NCI-H748 (cell line): Measurements from ENCODE around the gene CLIC5.

Experiments used
- DNase-seq: peaks from one replicate; lab custom pipeline; 2025; ENCODE audit not compliant: unreplicated experiment; lab: John Stamatoyannopoulos, UW

The CLIC5 gene

DNA sequence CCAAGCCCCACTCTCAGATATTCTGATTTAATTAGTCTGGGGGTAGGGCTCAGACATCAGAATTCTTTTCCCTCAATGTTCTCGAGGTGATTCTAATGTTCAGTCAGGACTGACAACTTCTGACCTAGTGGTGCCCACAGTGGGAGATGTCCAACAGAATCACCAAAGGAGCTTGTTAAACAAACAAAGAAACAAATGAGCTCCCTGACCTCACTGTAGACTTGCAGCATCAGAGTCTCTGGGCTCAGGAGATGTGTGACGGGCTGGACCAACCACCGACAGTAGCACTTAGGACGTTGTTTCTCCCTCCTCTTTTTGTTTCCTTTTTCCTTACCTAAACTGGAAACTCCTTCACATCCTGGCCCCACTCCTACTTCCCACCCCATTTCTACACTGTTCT lies 49.3 kb downstream of the CLIC5 start:
- DNase-seq = no peak

DNA sequence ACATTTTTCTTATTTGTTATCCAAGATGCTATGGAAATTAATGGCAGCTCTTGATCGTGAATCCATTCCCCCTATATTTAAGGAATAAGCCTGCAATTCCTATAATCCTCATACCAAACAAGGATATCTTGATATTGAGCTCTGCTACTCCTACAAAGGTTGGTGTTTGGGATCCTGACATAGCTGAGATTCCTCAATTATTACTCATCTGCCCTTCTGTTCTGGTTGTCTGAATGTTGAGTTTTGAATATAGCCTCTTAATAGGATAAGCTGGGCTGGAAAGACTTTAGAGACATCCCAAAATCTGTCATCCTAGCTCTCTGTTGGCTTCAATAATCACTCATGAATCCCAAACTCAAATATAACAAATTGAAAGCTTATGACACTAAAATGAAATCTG lies 49.9 kb downstream of the CLIC5 start:
- no peak for DNase-seq

DNA sequence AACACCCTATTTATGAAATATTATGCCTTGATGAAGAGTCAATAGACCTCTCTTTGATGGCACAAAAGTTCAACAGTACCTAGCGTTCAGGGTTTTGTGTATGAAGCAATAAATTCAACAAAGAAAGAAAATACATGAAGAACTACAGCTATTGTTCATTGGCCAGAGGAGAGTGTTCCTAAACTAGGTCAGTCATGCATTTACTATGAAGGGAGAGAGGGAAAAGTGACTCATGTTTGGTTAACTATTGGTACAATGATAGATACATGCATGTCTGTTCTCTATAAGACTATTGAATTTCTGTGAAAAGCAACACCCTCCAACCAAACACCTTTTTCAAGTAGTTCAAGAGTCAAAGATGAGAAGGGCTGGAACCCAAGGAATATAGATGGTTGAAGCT lies 50.7 kb downstream of the CLIC5 start:
- DNase-seq = peak; percentile 50

GRCh38 chr6:45964300-45964699 lies 51.4 kb downstream of the CLIC5 start:
- no peak for DNase-seq

DNA sequence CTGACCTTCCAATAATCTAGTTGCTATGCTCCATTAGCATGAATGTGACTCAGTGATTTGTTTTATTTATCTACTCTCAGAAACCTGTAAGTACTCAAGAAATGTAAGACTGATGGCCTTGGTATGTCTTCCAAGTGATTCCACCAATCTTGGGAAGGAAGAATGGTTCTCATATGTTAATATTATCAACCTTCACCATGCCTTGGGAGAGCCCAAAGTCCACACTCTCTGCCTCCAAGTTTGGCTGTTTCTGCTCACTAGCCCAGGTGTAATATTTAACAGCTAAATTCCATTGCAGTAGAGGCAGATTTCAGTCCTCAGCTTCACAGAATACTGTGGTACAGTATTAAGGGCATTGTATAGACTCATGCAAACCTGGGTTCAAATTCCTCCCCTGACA lies 51.8 kb downstream of the CLIC5 start:
- DNase-seq = no peak

DNA sequence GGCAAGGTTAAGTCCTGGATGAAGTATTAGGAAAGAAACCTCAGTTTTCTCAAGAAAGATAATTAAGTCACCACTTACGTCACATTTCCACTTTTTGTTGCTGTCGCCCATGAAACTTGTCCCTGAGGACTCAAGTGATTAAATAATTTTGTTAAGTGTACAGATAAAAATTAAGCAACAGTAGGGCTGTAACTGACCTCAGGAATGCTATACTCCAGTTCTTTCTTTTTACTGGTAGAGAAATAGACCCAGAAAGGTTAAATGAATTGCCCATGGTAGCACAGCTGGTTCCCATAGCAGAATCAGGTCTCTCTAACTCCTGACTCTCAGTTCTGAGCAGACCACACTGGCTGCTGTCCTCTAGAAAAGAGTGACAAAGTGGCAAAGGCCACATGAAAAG lies 54.5 kb downstream of the CLIC5 start:
- DNase-seq = no peak

GRCh38 chr6:45959534-45960145 lies 56.0 kb downstream of the CLIC5 start:
- DNase-seq = peak; percentile 83

GRCh38 chr6:45956663-45957062 lies 59.0 kb downstream of the CLIC5 start:
- peak; percentile 80 for DNase-seq

- DNase-seq = no peak
These were observed 59.5 kb downstream of the CLIC5 start for GRCh38 chr6:45956176-45956575.

DNA sequence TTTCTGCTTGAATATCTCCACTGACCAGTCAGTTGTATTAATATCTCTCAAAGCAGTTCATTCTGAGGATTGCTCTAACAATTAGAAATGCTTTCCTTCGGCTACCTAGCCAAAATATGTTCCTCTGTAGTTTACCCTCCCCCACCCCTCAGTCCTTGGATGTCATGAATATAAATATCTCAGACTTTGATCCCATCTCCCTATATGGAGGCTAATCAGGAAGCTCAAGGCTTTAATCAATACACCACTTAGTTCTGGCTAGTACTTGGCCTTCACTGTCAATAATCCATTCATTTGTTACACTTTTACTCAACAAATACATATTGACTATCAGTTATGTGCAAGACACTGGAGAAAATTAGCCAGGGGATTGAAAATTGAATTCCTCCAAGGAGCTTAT lies 60.1 kb downstream of the CLIC5 start:
- DNase-seq = no peak

GRCh38 chr6:45952546-45952945 lies 63.1 kb downstream of the CLIC5 start:
- DNase-seq = no peak

- DNase-seq = no peak
These were observed 63.5 kb downstream of the CLIC5 start for GRCh38 chr6:45952168-45952529.

GRCh38 chr6:45951321-45952167 lies 64.1 kb downstream of the CLIC5 start:
- peak; percentile 31 for DNase-seq

DNA sequence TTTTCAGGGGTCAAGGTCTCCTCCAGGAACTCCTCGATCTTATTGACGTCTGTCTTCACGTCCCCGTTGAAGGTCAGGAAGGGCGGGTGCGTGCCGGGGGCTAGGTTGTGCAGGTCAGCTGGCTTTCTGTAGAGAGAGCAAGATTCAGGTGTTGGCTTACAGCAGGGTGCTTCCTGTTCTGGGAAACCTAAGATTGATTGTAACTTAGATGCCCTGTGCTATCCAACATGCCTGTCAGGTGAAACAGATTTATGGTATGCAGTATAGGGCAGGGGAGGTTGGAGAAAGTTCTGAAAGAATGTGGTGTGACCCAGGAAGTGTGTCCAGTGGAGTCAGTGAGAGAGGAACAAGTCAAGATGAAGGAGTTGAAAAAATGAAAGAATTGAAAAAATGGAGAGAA lies 66.4 kb downstream of the CLIC5 start:
- no peak for DNase-seq

GRCh38 chr6:45947807-45948206 lies 67.9 kb downstream of the CLIC5 start:
- DNase-seq = no peak

GRCh38 chr6:45946887-45947286 lies 68.8 kb downstream of the CLIC5 start:
- no peak for DNase-seq

GRCh38 chr6:45946352-45946751 lies 69.3 kb downstream of the CLIC5 start:
- peak; percentile 34 for DNase-seq

GRCh38 chr6:45942953-45943352 lies 72.7 kb downstream of the CLIC5 start:
- DNase-seq = no peak

- no peak for DNase-seq
These were observed 81.8 kb downstream of the CLIC5 start for GRCh38 chr6:45933855-45934254.

GRCh38 chr6:45931232-45931631 lies 84.4 kb downstream of the CLIC5 start:
- no peak for DNase-seq

GRCh38 chr6:45930420-45931040 lies 85.1 kb downstream of the CLIC5 start:
- DNase-seq = peak; percentile 78
